Dedifferentiated amniotic fluid mesenchymal stem cell (primary cell): Measurements from ENCODE around the gene GRID1.

Experiments used
- DNase-seq: peaks from one replicate; pipeline ENCODE4 v3.0.0-alpha.2; 2016; ENCODE audit errors: extremely low spot score

GRID1 gene

GRCh38 chr10:85826377-85826776 is 540.2 kb downstream of the GRID1 start:
- DNase-seq = no peak

- DNase-seq = no peak
Measured at GRCh38 chr10:85811405-85811804, 555.2 kb downstream of the GRID1 start.

DNA sequence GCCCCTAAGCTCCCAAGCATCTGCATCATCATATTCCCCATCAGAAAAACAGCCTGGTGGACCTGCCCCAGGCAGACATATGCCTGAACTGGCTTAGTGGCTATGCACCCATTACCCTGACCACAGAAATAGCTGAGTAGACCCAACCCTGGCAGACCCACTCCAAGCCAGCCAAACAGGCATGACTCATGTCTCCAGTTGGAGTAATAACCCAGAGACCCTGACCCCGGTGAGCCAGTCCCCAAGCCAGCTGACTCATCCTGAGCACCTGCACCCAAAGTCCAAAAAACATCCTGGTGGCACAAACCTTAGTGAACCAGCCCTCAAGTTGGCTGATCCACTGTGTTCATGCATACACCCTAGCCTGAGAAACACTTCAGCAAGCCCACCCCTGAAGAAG is 555.9 kb downstream of the GRID1 start:
- DNase-seq = no peak

DNA sequence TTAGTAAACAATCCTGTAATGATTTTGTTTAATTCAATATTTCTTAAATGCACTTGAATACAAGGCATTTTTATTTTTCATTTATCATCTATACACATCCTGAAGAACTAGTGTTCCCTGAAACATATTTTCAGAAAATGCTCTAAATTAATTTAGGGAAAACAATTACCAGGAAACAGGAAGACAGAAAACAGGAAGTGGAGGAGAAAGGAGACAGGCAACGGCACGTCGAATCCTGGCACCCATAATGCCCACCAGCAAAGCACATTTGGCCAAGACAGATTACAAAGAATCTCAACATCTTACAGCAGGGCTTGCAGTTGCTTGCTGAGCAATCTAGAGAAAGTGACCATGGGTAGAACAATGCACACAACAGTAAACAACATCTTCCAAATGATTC is 571.1 kb downstream of the GRID1 start:
- DNase-seq = no peak

DNA sequence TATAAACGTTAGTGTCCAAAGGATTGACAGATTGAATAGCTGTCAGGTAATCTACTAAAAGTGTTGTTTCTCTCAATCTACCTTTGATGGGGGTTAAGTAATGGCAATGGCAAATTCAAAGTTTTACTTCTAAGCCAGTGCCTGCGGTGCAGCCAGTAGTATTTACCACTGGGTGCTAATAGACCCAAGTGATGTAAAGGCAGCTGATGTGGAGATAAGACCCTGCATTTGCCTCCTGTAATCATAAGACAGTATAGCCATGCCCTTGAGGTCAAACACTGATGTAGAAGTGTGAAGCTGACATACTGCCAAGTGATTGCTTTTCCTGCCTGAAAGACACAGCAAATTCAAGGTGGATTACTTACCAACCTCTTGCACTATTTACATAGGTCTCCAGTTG is 572.0 kb downstream of the GRID1 start:
- no peak for DNase-seq

DNA sequence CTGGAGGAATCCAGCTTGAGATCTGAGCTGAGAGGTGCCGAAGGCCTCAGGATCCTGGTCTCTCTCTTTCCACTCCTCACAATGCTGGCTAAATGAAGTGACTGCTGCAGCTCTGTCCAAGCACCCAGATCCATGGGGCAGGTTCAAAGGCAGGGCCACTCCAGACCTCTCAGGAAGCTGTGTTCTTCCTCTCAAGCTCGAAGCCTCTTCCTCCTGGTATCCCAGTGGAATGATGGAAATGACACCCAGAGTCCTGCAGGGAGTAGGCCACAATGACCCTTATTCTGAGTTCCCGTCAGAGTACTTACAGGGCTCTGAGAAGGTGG is 574.1 kb downstream of the GRID1 start:
- DNase-seq = no peak

DNA sequence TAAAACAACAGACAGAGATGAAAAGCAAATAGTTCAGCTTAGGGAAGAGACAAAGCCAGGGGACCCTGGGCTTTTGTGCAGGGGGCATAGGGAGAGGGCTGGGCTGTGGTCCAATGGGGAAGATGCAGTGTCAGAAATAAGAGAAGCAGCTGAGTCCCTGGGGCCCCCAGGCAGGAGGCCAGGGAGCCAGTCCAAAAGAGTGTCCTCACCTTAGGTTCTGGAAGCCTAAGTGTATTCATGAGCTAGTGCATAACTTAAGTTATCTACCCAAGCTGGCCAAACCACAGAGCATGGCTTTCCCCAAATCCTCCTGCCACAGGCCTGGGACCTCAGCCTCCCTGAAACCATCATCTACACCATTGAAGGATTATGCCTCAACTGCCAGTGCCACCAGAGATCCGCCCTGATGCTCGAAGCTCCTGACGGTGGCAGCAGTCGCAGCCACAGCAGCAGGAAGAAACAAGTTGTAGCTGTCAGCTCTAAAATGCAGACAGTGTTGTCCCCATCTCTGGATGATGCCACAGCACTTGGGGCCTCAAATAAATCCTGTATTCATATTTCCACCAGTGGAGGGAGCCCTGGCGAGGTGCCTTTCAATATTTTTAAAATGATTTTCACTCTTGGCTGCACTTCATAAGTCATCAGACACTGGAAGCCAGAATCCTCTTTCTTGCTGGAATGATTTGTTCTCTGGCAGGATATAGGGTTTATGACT is 574.6 kb downstream of the GRID1 start:
- no peak for DNase-seq

DNA sequence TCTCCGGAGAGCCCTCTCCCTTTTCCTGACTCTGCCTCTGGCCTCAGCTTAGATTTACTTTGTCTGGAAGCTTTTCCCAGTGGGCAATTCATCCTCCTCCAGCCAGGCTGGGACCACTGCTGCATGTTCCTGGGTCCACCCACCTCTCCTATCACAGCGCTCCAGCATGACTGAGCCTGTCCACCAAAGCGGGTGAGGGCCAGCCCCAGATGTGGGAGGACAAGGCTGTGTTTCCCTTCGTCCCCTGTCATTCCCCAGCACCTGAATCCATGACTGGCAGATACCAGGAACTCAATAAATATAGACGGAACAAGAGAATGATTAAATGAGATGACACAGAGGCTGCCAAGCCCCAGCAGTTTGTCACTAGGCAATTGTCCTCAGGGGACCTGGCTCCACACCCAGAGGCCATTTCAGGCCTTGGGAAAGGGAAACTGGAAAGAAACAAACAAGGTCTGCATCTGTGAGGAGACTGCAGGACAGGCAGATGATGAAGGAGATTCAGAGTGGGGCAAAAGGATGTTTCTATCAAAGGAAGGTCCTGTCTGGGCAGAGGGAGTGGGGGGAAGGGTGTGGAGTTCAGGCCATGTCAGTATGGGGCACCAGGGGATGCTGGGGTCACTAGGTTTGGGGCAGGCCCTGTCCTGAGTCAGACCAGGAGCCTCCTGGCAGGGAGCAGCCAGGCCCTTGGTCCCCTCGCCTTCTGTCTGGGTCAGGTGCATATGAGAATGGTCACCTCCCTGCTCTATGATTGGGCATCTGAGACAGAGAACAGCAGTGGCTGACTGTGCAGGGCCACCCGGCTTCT is 576.4 kb downstream of the GRID1 start:
- DNase-seq = no peak

GRCh38 chr10:85789125-85789524 is 577.5 kb downstream of the GRID1 start:
- DNase-seq = no peak

GRCh38 chr10:85788570-85788969 is 578.0 kb downstream of the GRID1 start:
- DNase-seq = no peak

DNA sequence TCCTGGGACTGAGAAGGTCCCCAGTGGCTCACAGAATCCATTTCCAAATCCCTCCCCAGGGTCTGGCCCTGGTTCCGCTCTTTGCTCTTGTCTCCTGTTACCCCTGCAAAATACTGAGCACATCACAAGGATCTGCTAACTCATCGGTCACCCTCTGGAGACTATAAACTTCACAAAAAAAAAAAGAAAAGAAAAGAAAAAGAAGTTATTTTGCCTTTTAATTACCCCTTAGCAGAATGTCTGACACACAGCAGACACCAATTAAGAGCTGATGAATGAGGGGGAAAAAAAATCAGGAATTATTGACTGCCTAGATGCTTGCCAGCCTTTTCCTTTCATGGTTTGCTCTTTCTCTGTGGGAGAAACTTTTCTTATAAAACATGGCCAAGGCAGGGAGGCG is 578.7 kb downstream of the GRID1 start:
- DNase-seq = no peak

GRCh38 chr10:85787393-85787792 is 579.2 kb downstream of the GRID1 start:
- no peak for DNase-seq

GRCh38 chr10:85786401-85786899 is 580.1 kb downstream of the GRID1 start:
- no peak for DNase-seq

DNA sequence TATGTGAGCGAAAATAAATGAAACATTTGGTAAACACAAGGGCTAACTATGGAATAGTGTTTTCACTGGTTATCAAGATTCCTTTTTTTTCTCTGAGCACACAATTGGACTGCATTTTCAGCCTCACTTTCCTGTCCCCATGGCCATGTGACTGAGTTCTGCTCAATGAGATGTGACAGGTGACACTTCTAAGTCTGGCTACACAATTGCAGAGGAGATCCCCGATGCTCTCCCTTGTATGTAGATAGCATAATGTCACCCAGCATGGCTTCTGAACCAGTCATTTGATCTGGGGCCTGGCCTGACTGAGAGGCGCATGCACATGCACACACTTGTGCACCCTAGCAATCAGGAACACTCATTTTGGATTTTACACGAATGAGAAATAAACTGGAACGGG is 581.8 kb downstream of the GRID1 start:
- no peak for DNase-seq

- no peak for DNase-seq
Measured at GRCh38 chr10:85781404-85781803, 585.2 kb downstream of the GRID1 start.

DNA sequence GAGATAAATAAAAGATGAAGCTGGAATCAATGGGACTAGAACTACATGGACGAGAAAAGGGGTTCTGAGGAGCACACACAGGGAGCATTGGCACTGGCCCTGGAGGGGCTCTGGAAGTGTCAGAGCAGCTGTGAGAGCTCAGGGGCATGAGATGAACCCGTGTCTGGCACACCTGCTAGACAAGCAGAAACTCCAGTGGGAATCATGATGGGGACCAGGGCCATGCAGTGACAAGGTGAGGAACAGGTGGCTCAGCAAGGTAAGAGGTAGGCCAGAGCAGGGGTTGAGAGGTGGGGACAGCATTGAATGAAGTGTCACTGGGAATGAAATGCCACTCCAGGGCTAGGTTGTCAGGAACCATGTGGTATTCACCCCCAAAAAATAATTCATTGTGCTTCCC is 588.5 kb downstream of the GRID1 start:
- DNase-seq = no peak

GRCh38 chr10:85767891-85768290 is 598.7 kb downstream of the GRID1 start:
- DNase-seq = no peak

- DNase-seq = no peak
Measured at GRCh38 chr10:85764108-85764507, 602.5 kb downstream of the GRID1 start.

DNA sequence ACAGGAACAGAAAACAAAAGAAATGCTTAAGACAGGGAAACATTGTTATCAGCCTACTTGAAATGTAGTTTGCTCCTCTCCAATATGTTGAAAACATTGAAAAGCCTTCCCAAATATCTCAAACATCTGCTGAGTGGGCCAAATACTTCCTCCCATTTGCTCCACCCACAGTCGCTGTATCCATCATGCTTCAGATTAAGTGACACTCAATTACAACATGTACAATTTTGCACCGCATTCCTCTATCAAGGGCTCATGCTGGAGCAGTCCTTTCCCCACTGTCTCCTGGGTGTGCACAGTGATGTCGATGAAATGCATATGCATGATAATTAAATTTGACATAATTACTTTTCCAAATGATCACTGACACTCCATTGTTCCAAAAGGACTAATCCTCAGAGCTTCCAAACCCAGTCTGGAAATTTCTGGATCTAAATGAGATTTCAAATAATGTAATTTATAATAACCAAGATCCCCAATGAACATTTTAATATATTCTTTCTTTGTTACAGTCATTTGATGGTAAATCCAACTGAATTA is 604.6 kb downstream of the GRID1 start:
- no peak for DNase-seq

- DNase-seq = no peak
Measured at GRCh38 chr10:85741626-85742300, 624.8 kb downstream of the GRID1 start.

DNA sequence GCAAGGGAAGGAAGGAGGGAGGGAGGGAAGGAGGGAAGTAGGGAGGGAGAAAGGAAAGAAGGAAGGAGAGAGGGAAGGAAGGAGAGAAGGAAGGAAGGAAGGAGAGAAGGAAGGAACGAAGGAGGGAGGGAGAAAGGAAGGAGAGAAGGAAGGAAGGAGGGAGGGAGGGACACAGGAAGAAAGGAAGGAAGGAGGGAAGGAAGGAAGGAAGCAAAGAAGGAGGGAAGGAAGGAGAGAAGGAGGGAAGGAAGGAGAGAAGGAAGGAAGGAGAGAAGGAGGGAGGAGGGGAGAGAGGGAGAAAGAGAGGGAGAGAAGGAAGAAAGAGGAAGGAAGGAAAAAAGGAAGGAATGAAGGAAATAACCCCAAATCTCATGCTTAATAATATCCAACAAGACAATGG is 630.6 kb downstream of the GRID1 start:
- DNase-seq = no peak

- no peak for DNase-seq
Measured at GRCh38 chr10:85734791-85735190, 631.8 kb downstream of the GRID1 start.

GRCh38 chr10:85724215-85724614 is 642.4 kb downstream of the GRID1 start:
- DNase-seq = no peak
